Measurements from ENCODE around the gene B4GALT5. TPM values are rescaled to one million over a fixed set of nuclear protein-coding genes. Genes with fewer than 3 reads are reported as not detected.

B4GALT5 gene
- total RNA-seq, 1 experiment from 2014 or later, result 92.5 TPM

GRCh38 chr20:49747707-49748524 is 34.2 kb upstream of the B4GALT5 start:
- POLR2A ChIA-PET, result no interaction called here
- Histone ChIP-seq H3K27me3 (ENCODE audit: insufficient read depth, low read length) (no peaks in the 10 kb centered on the region), H2AFZ (ENCODE audit: low read depth, low read length, poor library complexity, severe bottlenecking) (no peak overlapping the region), H4K20me1 (ENCODE audit: insufficient read depth) (no peaks in the 10 kb centered on the region), H3K4me2 (ENCODE audit: low read length) (no peak overlapping the region), H3K9me3 (ENCODE audit: control insufficient read depth in 1 of 2, insufficient read depth in 1 of 2, low read depth in 1 of 2, low read length in 2 of 2) (no peaks in the 10 kb centered on the region), H3K36me3 (ENCODE audit: control insufficient read depth in 1 of 2, insufficient read depth in 2 of 2, low read length in 2 of 2) (no peaks in the 10 kb centered on the region), H3K9me2 (ENCODE audit: insufficient read depth) (no peaks in the 10 kb centered on the region), H3K4me3 (replicated peaks in 1 of 2; ENCODE audit: low read depth in 1 of 2, low read length in 2 of 2) (no peak overlapping the region), H3K9ac (ENCODE audit: low read length) (no peak overlapping the region), H3K27ac (ENCODE audit: low read depth, low read length) (no peak overlapping the region), H3K4me1 (ENCODE audit: control insufficient read depth in 1 of 2, insufficient read depth in 2 of 2, low read length in 2 of 2) (no peaks in the 10 kb centered on the region), H3K79me2 (ENCODE audit: insufficient read depth, low read length) (no peaks in the 10 kb centered on the region)
- RAD21 ChIA-PET (ENCODE audit: low non-redundant PET in 1 of 2, low total read pairs in 2 of 2, uncharacterized antibody in 2 of 2, unreplicated experiment in 2 of 2), result no interaction called here
- no peak for TF ChIP-seq SP1 (IDR thresholded peaks at IDR 0.05; ENCODE audit: low read depth)
- no peak for TF ChIP-seq MAX (IDR thresholded peaks at IDR 0.05)
- TF ChIP-seq FOSL1 (IDR thresholded peaks at IDR 0.05; ENCODE audit: low read depth), result no peak
- no peak for TF ChIP-seq REST (IDR thresholded peaks at IDR 0.05; ENCODE audit: low read depth)
- TF ChIP-seq POLR2A (IDR thresholded peaks at IDR 0.05; ENCODE audit: borderline replicate concordance, extremely low read depth, insufficient read depth, insufficient read length), result no peak
- DNase-seq (ENCODE audit: low read depth, low spot score) (no peak), ATAC-seq (peak; percentile 40; the same call in 1 of the 2 replicates)
- CTCF ChIA-PET, result no interaction called here
- intact Hi-C loops (cut with micrococcal nuclease), result no loop called here
- BruUV-seq (replicated peaks), result no TSS peak

- no peak for ATAC-seq
- no peaks in the 10 kb centered on the region for H3K27me3 ChIP-seq (ENCODE audit: insufficient read depth, low read length)
- no peak for TF ChIP-seq ATF3 (IDR thresholded peaks at IDR 0.05)
- no peak for TF ChIP-seq ZFX (IDR thresholded peaks at IDR 0.05)
- TF ChIP-seq FOSL1 (IDR thresholded peaks at IDR 0.05; ENCODE audit: low read depth), result no peak
- TF ChIP-seq RAD21 (IDR thresholded peaks at IDR 0.05; ENCODE audit: low read depth), result no peak
- TF ChIP-seq POLR2A (IDR thresholded peaks at IDR 0.05; ENCODE audit: borderline replicate concordance, extremely low read depth, insufficient read depth, insufficient read length), result no peak
- no peak for TF ChIP-seq EZH2phosphoT487 (IDR thresholded peaks at IDR 0.05; ENCODE audit: borderline replicate concordance)
- TF ChIP-seq CEBPB (IDR thresholded peaks at IDR 0.05; ENCODE audit: low read depth), result no peak
- TF ChIP-seq SIN3A (IDR thresholded peaks at IDR 0.05; ENCODE audit: low read depth), result no peak
- TF ChIP-seq ZBTB33 (IDR thresholded peaks at IDR 0.05; ENCODE audit: extremely low read depth, insufficient replicate concordance, low read length), result no peak
- TF ChIP-seq SRF (IDR thresholded peaks at IDR 0.05; ENCODE audit: low read depth), result no peak
- H3K4me3 ChIP-seq (replicated peaks in 1 of 2; ENCODE audit: low read depth in 1 of 2, low read length in 2 of 2), result no peak overlapping the region
- CTCF ChIA-PET, result no interaction called here
- H3K79me2 ChIP-seq (ENCODE audit: insufficient read depth, low read length), result no peaks in the 10 kb centered on the region
- no peaks in the 10 kb centered on the region for H3K4me1 ChIP-seq (ENCODE audit: control insufficient read depth in 1 of 2, insufficient read depth in 2 of 2, low read length in 2 of 2)
- POLR2A ChIA-PET, result no interaction called here
- no peak overlapping the region for H3K27ac ChIP-seq (ENCODE audit: low read depth, low read length)
- no peaks in the 10 kb centered on the region for H4K20me1 ChIP-seq (ENCODE audit: insufficient read depth)
- no peak overlapping the region for H3K9ac ChIP-seq (ENCODE audit: low read length)
- no TSS peak for BruUV-seq (replicated peaks)
- intact Hi-C loops (cut with micrococcal nuclease), result no loop called here
- H3K4me2 ChIP-seq (ENCODE audit: low read length), result no peak overlapping the region
- H2AFZ ChIP-seq (ENCODE audit: low read depth, low read length, poor library complexity, severe bottlenecking), result no peak overlapping the region
- RAD21 ChIA-PET (ENCODE audit: low non-redundant PET in 1 of 2, low total read pairs in 2 of 2, uncharacterized antibody in 2 of 2, unreplicated experiment in 2 of 2), result no interaction called here
- H3K9me3 ChIP-seq (ENCODE audit: control insufficient read depth in 1 of 2, insufficient read depth in 1 of 2, low read depth in 1 of 2, low read length in 2 of 2), result no peaks in the 10 kb centered on the region
- no peaks in the 10 kb centered on the region for H3K9me2 ChIP-seq (ENCODE audit: insufficient read depth)
- H3K36me3 ChIP-seq (ENCODE audit: control insufficient read depth in 1 of 2, insufficient read depth in 2 of 2, low read length in 2 of 2), result no peaks in the 10 kb centered on the region
- no peak for DNase-seq (ENCODE audit: low read depth, low spot score)
These were observed 29.3 kb upstream of the B4GALT5 start for GRCh38 chr20:49742948-49743347.
